ENCODE measurements around the gene C6orf120.

C6orf120 gene

GRCh38 chr6:169684056-169684455, 17.9 kb upstream of the C6orf120 start:
- peaks cover 81% of the 10 kb centered on the region for H3K36me3 ChIP-seq (ENCODE audit: insufficient read depth, low read length)
- H3F3A ChIP-seq (ENCODE audit: insufficient read depth, low read length): no peaks in the 10 kb centered on the region
- no peak for TF ChIP-seq CTCF (IDR thresholded peaks at IDR 0.05; ENCODE audit: low read length)
- H2AFZ ChIP-seq (ENCODE audit: low read length): no peak overlapping the region
- H3K4me3 ChIP-seq (ENCODE audit: low read depth, low read length, poor library complexity, severe bottlenecking): no peak overlapping the region
- H3K27me3 ChIP-seq (ENCODE audit: insufficient read depth, low read length): no peaks in the 10 kb centered on the region
- no peaks in the 10 kb centered on the region for H3K9me2 ChIP-seq (ENCODE audit: low read depth, low read length)
- no peaks in the 10 kb centered on the region for H3K4me1 ChIP-seq (ENCODE audit: insufficient read depth, low read length, severe bottlenecking)
- H3K4me2 ChIP-seq (ENCODE audit: low read length): no peak overlapping the region
- H4K20me1 ChIP-seq (ENCODE audit: insufficient read depth, low read length): no peaks in the 10 kb centered on the region
- H3K9ac ChIP-seq (ENCODE audit: low read length): no peak overlapping the region
- no peaks in the 10 kb centered on the region; the same call in 1 of the 2 replicates for H3K79me2 ChIP-seq (ENCODE audit: insufficient read depth, low read length)
- H3K9me3 ChIP-seq (ENCODE audit: low read length): peaks cover 12% of the 10 kb centered on the region
- no peak overlapping the region for H3K27ac ChIP-seq (ENCODE audit: low read depth, low read length, poor library complexity, severe bottlenecking)

- Histone ChIP-seq H3K9me3 (ENCODE audit: low read length) (peaks cover 12% of the 10 kb centered on the region), H3K9me2 (ENCODE audit: low read depth, low read length) (no peaks in the 10 kb centered on the region), H3K4me3 (ENCODE audit: low read depth, low read length, poor library complexity, severe bottlenecking) (no peak overlapping the region), H3K4me2 (ENCODE audit: low read length) (no peak overlapping the region), H3K36me3 (ENCODE audit: insufficient read depth, low read length) (peaks cover 83% of the 10 kb centered on the region), H3F3A (ENCODE audit: insufficient read depth, low read length) (no peaks in the 10 kb centered on the region), H3K4me1 (ENCODE audit: insufficient read depth, low read length, severe bottlenecking) (no peaks in the 10 kb centered on the region), H3K27me3 (ENCODE audit: insufficient read depth, low read length) (no peaks in the 10 kb centered on the region), H3K79me2 (ENCODE audit: insufficient read depth, low read length) (no peaks in the 10 kb centered on the region; the same call in 1 of the 2 replicates), H4K20me1 (ENCODE audit: insufficient read depth, low read length) (no peaks in the 10 kb centered on the region), H3K9ac (ENCODE audit: low read length) (no peak overlapping the region), H2AFZ (ENCODE audit: low read length) (no peak overlapping the region), H3K27ac (ENCODE audit: low read depth, low read length, poor library complexity, severe bottlenecking) (no peak overlapping the region)
- TF ChIP-seq CTCF (IDR thresholded peaks at IDR 0.05; ENCODE audit: low read length) (no peak), EZH2 (IDR thresholded peaks at IDR 0.05; ENCODE audit: borderline replicate concordance, low read length) (no peak)
These were observed 16.1 kb upstream of the C6orf120 start for GRCh38 chr6:169685860-169686259.

DNA sequence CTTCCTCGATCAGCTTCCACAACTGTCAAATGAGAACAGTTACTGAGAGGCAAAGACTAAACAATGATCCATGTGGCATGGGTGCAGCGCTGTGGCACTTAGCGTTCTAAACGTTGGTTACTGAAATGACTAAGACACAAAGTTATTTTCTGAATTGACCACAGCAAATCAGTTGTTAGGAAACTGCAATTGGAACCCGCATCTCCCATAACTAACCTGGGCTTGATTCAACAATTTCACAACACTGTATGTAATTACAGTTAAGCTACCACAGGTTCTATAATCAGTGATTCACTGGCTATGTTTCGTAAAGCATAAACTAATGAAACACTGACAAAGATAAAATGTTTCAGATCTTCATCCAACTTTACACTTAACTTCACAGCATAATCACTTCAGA, 12.6 kb upstream of the C6orf120 start:
- Histone ChIP-seq H3K27ac (ENCODE audit: low read depth, low read length, poor library complexity, severe bottlenecking) (no peak overlapping the region), H3K9me2 (ENCODE audit: low read depth, low read length) (no peaks in the 10 kb centered on the region)

More for the DNA sequence above, 12.6 kb upstream of the C6orf120 start:
- no peak overlapping the region for H3K9ac ChIP-seq (ENCODE audit: low read length)
- no peaks in the 10 kb centered on the region for H4K20me1 ChIP-seq (ENCODE audit: insufficient read depth, low read length)
- H3K4me3 ChIP-seq (ENCODE audit: low read depth, low read length, poor library complexity, severe bottlenecking): no peak overlapping the region
- H3F3A ChIP-seq (ENCODE audit: insufficient read depth, low read length): no peaks in the 10 kb centered on the region
- no peaks in the 10 kb centered on the region; the same call in 1 of the 2 replicates for H3K79me2 ChIP-seq (ENCODE audit: insufficient read depth, low read length)
- TF ChIP-seq EZH2 (IDR thresholded peaks at IDR 0.05; ENCODE audit: borderline replicate concordance, low read length) (no peak), CTCF (IDR thresholded peaks at IDR 0.05; ENCODE audit: low read length) (no peak)
- no peaks in the 10 kb centered on the region for H3K27me3 ChIP-seq (ENCODE audit: insufficient read depth, low read length)
- H3K9me3 ChIP-seq (ENCODE audit: low read length): peaks cover 12% of the 10 kb centered on the region
- no peaks in the 10 kb centered on the region for H3K4me1 ChIP-seq (ENCODE audit: insufficient read depth, low read length, severe bottlenecking)
- peaks cover 77% of the 10 kb centered on the region for H3K36me3 ChIP-seq (ENCODE audit: insufficient read depth, low read length)
- H2AFZ ChIP-seq (ENCODE audit: low read length): no peak overlapping the region
- no peak overlapping the region for H3K4me2 ChIP-seq (ENCODE audit: low read length)

Data from OCI-LY1 (cell line).